HG03196 (cell line): ENCODE results near the gene GBP3.
"Not testable (repeated sequence)": the region's sequence is repeated elsewhere in the genome, so short reads cannot be mapped to it uniquely, and the experiment has no call there.

Experiments
- ATAC-seq: cut with Tn5 transposase; IDR thresholded peaks from one replicate; pipeline ENCODE4 v1.9.1; 2021; ENCODE audit not compliant: unreplicated experiment

The GBP3 gene

DNA sequence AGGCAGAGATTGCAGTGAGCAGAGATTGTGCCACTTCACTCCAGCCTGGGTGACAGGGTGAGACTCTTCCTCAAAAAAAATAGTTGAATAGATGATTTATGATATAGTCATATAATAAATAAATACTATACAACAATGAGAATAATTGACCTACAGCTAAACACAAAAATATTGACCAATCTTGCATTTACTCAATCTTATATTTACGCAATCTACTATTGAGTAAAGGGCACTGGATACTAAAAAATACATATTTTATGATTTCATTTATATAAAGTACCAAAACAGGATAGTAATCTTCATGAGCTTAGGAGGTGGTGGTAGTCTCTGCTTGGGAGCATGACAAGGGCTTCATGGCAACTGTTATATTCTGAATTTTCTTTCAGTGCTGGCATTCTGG lies 19.1 kb upstream of the GBP3 start:
- no peak for ATAC-seq

DNA sequence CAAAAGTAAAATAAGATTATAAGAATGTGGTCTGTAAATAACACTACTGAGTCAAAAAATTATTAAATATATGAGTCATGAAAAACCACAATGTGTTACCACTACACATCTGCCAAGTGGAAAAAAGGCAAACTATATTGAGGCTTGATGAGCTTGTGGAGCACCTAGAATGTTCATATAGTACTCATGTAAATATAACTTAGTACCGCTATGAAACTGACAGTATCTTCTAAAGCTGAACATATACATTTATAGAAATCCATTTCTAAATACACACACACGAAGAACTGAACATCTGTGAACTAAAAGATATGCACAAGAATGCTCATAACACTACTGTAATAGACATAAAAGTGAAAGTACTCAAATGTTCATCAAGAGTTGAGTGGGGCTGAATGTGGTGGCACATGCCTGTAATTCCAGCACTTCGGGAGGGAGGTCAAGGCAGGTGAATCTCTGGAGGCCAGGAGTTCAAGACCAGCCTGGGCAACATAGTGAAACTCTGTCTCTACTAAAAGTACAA lies 18.5 kb upstream of the GBP3 start:
- ATAC-seq: peak; percentile 87

GRCh38 chr1:89040315-89040626 lies 17.6 kb upstream of the GBP3 start:
- ATAC-seq: no peak

DNA sequence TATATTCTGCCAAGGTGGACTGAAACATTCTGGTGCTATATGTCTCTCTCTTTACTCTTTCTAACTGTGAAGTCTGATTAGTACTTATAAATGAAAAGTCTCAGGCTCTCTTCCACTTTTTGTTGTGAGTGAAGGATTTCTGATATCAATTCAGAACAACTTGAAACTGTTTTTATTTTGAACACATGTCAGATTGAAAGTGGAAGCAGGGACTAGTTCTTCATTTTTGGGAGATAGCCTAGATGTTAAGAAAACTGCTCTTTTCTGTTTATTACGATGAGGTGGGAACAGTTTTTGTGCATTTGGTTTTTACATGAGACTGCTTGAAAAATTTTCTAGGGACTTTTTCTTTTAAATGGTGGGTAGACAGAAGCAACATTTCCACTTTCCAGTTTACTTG lies 14.5 kb upstream of the GBP3 start:
- ATAC-seq: no peak

GRCh38 chr1:89035080-89035479 lies 12.4 kb upstream of the GBP3 start:
- ATAC-seq: no peak

DNA sequence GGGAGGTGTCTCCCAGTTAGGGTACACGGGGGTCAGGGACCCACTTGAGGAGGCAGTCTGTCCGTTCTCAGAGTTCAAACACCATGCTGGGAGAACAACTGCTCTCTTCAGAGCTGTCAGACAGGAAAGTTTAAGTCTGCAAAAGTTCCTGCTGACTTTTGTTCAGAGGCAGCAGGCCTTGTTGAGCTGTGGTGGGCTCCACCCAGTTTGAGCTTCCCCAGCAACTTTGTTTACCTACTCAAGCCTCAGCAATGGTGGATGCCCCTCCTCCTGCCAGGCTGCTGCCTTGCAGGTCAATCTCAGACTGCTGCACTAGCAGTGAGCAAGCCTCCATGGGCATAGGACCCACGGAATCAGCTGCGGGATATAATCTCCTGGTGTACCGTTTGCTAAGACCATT lies 11.3 kb upstream of the GBP3 start:
- ATAC-seq: not testable (repeated sequence)

GRCh38 chr1:89029051-89029450 lies 6.4 kb upstream of the GBP3 start:
- ATAC-seq: not testable (repeated sequence)

DNA sequence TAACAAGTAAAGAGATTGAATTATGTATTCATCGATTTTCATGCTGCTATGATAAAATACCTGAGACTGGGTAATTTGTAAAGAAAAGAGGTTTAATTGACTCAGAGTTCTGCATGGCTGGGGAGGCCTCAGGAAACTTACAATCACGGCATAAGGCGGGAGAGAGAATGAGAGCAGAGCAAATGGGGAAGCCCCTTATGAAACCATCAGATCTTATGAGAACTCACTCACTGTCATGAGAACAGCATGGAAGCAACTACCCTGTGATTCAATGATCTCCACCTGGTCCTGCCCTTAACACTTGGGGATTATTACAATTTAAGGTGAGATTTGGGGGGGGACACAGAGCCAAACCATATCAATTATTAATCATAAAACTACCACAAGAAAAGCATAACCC lies 3.3 kb upstream of the GBP3 start:
- no peak for ATAC-seq

GRCh38 chr1:89023026-89023425 lies 360 bp upstream of the GBP3 start:
- ATAC-seq: no peak

DNA sequence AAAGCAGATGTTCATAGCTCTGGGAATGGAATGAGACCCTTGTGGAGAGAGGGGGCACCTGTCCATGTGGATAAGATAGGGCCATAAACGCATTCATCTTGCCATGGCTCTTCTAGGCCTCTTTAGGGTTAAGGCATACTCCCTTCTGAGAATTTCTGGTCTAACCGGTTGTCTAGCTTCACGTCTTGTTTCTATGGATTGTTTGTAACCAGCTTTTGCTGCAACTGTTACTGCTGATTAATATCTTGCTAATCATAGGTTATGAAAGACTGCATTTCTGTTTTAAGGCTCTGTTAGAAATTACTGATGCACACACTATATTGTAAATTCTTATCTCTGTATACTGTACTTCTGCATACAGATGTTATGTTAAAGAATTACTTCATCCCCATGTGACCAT lies 4.3 kb downstream of the GBP3 start:
- not testable (repeated sequence) for ATAC-seq

DNA sequence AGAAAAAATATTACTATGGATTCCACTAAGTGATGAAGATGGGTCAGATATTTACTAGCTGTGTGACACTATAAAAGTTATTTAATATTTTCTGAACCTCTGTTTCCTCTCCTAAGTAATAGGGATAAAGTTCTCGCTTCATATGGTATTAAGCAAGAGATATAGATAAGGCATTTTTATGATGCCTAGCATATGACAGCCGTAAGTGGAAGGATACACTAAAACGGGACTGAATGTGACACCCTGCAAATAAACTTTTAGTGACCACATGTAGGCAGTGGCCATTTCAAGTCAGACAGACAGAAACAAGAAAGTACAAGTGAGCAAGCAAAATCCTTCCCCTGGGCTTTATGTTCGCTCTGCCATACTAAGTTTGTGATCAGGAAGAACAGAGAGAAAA lies 14.2 kb downstream of the GBP3 start:
- ATAC-seq: no peak

- no peak for ATAC-seq
Measured at GRCh38 chr1:89005286-89006151, 17.1 kb downstream of the GBP3 start.

DNA sequence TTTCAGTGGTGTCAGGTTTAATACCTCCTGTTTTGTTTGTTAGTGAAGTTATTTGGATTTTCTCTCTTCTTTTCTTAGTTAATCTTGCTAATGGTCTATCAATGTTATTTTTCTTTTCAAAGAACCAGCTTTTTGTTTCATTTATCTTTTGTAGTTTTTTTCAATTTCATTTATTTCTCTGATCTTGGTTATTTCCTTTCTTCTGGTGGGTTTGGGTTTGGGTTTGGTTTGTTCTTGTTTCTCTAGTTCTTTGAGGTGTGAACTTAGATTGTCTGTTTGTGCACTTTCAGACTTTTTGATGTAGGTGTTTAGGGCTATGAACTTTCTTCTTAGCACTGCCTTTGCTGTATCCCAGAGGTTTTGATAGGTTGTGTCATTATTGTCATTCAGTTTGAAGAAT lies 20.5 kb downstream of the GBP3 start:
- not testable (repeated sequence) for ATAC-seq

GRCh38 chr1:89001510-89001909 lies 21.2 kb downstream of the GBP3 start:
- no peak for ATAC-seq

DNA sequence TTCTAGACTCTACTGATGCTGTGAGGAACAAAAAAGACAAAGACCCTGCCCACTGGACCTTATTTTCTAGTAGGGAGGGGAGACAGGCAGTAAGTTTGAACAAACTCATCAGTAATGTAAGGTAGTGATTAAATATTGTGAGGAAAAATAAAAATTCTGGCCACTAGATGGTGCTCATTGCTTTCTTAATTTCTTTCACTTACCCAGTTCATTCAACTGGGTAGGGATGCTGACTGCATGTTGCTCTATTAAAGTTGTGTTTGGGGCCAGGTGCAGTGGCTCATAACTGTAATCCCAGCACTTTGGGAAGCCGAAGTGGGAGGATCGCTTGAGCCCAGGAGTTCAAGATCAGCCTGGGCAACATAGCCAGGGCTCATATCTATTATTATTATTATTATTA lies 23.9 kb downstream of the GBP3 start:
- peak; percentile 75 for ATAC-seq

- ATAC-seq: no peak
Measured at GRCh38 chr1:88990426-88990825, 32.2 kb downstream of the GBP3 start.

- no peak for ATAC-seq
Measured at GRCh38 chr1:88985692-88986091, 37.0 kb downstream of the GBP3 start.

- no peak for ATAC-seq
Measured at GRCh38 chr1:88985032-88985431, 37.6 kb downstream of the GBP3 start.

DNA sequence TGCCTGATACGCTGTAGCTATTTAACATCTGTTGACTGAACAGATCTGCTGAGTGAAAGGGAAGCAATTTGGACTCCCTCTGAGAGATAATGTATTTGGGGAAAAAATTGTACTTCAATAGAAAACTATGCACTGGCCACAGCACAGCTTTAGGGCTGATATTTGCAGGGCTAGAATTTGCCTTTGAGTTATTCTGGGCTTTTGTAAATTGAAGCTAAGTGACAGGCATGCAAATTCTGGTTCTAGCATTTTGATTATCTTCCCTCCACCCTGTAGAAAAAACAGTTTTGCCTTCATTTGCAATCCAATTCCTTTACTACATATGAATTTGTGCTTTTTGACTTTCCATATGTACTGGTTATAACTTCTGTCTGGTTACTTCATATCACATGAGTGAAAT lies 38.1 kb downstream of the GBP3 start:
- ATAC-seq: no peak

GRCh38 chr1:88983791-88984559 lies 38.7 kb downstream of the GBP3 start:
- no peak for ATAC-seq

DNA sequence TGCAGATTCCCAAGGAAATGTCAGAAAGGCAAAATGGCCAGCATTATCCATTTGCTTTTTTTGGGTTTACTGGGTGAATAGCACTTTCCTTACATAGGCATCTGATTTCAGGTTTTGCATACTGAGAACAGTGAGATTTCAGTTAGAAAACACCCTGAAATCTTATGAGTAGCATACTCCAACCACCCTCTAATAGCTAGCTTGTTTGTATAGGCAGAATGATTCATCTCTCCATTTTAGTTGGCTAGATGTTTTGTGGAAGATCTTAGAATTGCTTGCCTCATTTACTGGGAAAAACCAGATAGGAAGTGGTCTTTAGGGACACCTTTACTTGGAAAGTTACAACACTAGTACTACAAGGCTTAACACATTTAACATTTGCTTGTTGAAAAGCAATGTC lies 40.6 kb downstream of the GBP3 start:
- no peak for ATAC-seq

- ATAC-seq: not testable (repeated sequence)
Measured at GRCh38 chr1:88981506-88981905, 41.2 kb downstream of the GBP3 start.
